Stimulated activated naive B cell treated with anti-CD40 and anti-IgM and Interleukin-4, amounts not matched to agents 10 μg/mL and 1 μg/mL and 100 μg/mL, for 72 hours (primary cell): ENCODE measurements around the gene RYR3.
A peak's percentile ranks its signal among the peaks of the same experiment; 100 is the strongest.

ENCODE experiments used
- ATAC-seq, 2 donors: fragments of 150-1000 bp; cut with Tn5 transposase; replicated peaks; 2 replicates each; pipeline ENCODE4 v1.10.0; 2021; ENCODE audit warnings: moderate library complexity in 1 of 2
- DNase-seq: peaks from one replicate; pipeline ENCODE4 v3.0.0; 2021
- H3K27ac Mint-ChIP-seq: one replicate; pipeline ENCODE4 v1.8.0; 2022; ENCODE audit warnings: mild to moderate bottlenecking, mixed read lengths
- H3K27me3 Mint-ChIP-seq, 2 donors: one replicate each; pipeline ENCODE4 v1.8.0; 2022; ENCODE audit warnings: mixed read lengths in 2 of 2
- H3K36me3 Mint-ChIP-seq, 2 donors: one replicate each; pipeline ENCODE4 v1.8.0; 2022; ENCODE audit warnings: mixed read lengths in 2 of 2, mild to moderate bottlenecking in 1 of 2
- H3K4me1 Mint-ChIP-seq, 2 donors: one replicate each; pipeline ENCODE4 v1.8.0; 2022; ENCODE audit warnings: mixed read lengths in 2 of 2, mild to moderate bottlenecking in 1 of 2
- H3K4me3 Mint-ChIP-seq, 2 donors: one replicate each; pipeline ENCODE4 v1.8.0; 2022; ENCODE audit warnings: mild to moderate bottlenecking in 2 of 2, mixed read lengths in 2 of 2, moderate library complexity in 1 of 2
- H3K9me3 Mint-ChIP-seq, 2 donors: one replicate each; pipeline ENCODE4 v1.8.0; 2022; ENCODE audit warnings: mixed read lengths in 2 of 2, mild to moderate bottlenecking in 1 of 2

Gene RYR3

GRCh38 chr15:33677238-33677830, 366.6 kb downstream of the RYR3 start:
- Mint-ChIP-seq H3K27me3 (peaks cover 26 to 42% of the 10 kb centered on the region in 2 donors), H3K4me1 (no peaks in the 10 kb centered on the region), H3K36me3 (no peaks in the 10 kb centered on the region), H3K9me3 (no peaks in the 10 kb centered on the region), H3K27ac (no peak overlapping the region), H3K4me3 (no peak overlapping the region)
- no peak for DNase-seq
- no peak for ATAC-seq

GRCh38 chr15:33678176-33678575, 367.4 kb downstream of the RYR3 start:
- Mint-ChIP-seq H3K27me3 (peaks cover 26 to 42% of the 10 kb centered on the region in 2 donors), H3K36me3 (no peaks in the 10 kb centered on the region), H3K4me1 (no peaks in the 10 kb centered on the region), H3K27ac (no peak overlapping the region), H3K4me3 (no peak overlapping the region), H3K9me3 (no peaks in the 10 kb centered on the region)
- ATAC-seq (no peak), DNase-seq (no peak)

- Mint-ChIP-seq H3K9me3 (no peaks in the 10 kb centered on the region), H3K4me1 (no peaks in the 10 kb centered on the region), H3K36me3 (no peaks in the 10 kb centered on the region), H3K4me3 (no peak overlapping the region), H3K27me3 (peaks cover 26 to 42% of the 10 kb centered on the region in 2 donors), H3K27ac (no peak overlapping the region)
- DNase-seq (no peak), ATAC-seq (no peak)
These were observed 367.8 kb downstream of the RYR3 start for GRCh38 chr15:33678602-33679001.

GRCh38 chr15:33679061-33679460, 368.3 kb downstream of the RYR3 start:
- Mint-ChIP-seq H3K27me3 (peaks cover 22 to 38% of the 10 kb centered on the region in 2 donors), H3K4me1 (no peaks in the 10 kb centered on the region), H3K4me3 (no peak overlapping the region), H3K36me3 (no peaks in the 10 kb centered on the region), H3K27ac (no peak overlapping the region), H3K9me3 (no peaks in the 10 kb centered on the region)
- ATAC-seq (no peak), DNase-seq (no peak)

GRCh38 chr15:33680336-33680735, 369.6 kb downstream of the RYR3 start:
- no peaks in the 10 kb centered on the region for H3K4me1 Mint-ChIP-seq
- ATAC-seq (no peak), DNase-seq (no peak)
- no peaks in the 10 kb centered on the region for H3K9me3 Mint-ChIP-seq
- no peak overlapping the region for H3K4me3 Mint-ChIP-seq
- H3K36me3 Mint-ChIP-seq = no peaks in the 10 kb centered on the region
- no peak overlapping the region for H3K27ac Mint-ChIP-seq
- peaks cover 18 to 37% of the 10 kb centered on the region in 2 donors for H3K27me3 Mint-ChIP-seq

- DNase-seq = no peak
- ATAC-seq = no peak
- Mint-ChIP-seq H3K27ac (no peak overlapping the region), H3K27me3 (peaks cover 0 to 6% of the 10 kb centered on the region in 2 donors), H3K4me3 (no peak overlapping the region), H3K9me3 (no peaks in the 10 kb centered on the region), H3K4me1 (no peaks in the 10 kb centered on the region), H3K36me3 (no peaks in the 10 kb centered on the region)
These were observed 382.5 kb downstream of the RYR3 start for GRCh38 chr15:33693166-33693800.

- Mint-ChIP-seq H3K4me3 (no peak overlapping the region), H3K4me1 (peaks cover 0 to 4% of the 10 kb centered on the region in 2 donors), H3K27ac (no peak overlapping the region), H3K36me3 (no peaks in the 10 kb centered on the region), H3K27me3 (peaks cover 10% of the 10 kb centered on the region in 2 donors), H3K9me3 (no peaks in the 10 kb centered on the region)
- ATAC-seq (no peak), DNase-seq (no peak)
These were observed 387.4 kb downstream of the RYR3 start for GRCh38 chr15:33698126-33698525.

GRCh38 chr15:33699145-33699544, 388.4 kb downstream of the RYR3 start:
- H3K27me3 Mint-ChIP-seq = peaks cover 6 to 10% of the 10 kb centered on the region in 2 donors
- H3K36me3 Mint-ChIP-seq = no peaks in the 10 kb centered on the region
- no peak overlapping the region for H3K4me3 Mint-ChIP-seq
- ATAC-seq (no peak), DNase-seq (no peak)
- no peak overlapping the region for H3K27ac Mint-ChIP-seq
- no peaks in the 10 kb centered on the region for H3K9me3 Mint-ChIP-seq
- peaks cover 0 to 4% of the 10 kb centered on the region in 2 donors for H3K4me1 Mint-ChIP-seq

GRCh38 chr15:33699691-33700447, 389.1 kb downstream of the RYR3 start:
- Mint-ChIP-seq H3K27me3 (peaks cover 6 to 10% of the 10 kb centered on the region in 2 donors), H3K27ac (no peak overlapping the region), H3K4me1 (peaks cover 0 to 4% of the 10 kb centered on the region in 2 donors), H3K36me3 (no peaks in the 10 kb centered on the region), H3K4me3 (no peak overlapping the region), H3K9me3 (no peaks in the 10 kb centered on the region)
- ATAC-seq (no peak), DNase-seq (no peak)

- peak; percentile 90 to 95 for ATAC-seq
These were observed 390.0 kb downstream of the RYR3 start for GRCh38 chr15:33700695-33701303.

GRCh38 chr15:33701304-33701696, 390.5 kb downstream of the RYR3 start:
- H3K36me3 Mint-ChIP-seq = no peaks in the 10 kb centered on the region
- DNase-seq (no peak), ATAC-seq (no peak)
- no peak overlapping the region for H3K27ac Mint-ChIP-seq
- no peaks in the 10 kb centered on the region for H3K9me3 Mint-ChIP-seq
- peaks cover 0 to 4% of the 10 kb centered on the region in 2 donors for H3K4me1 Mint-ChIP-seq
- H3K4me3 Mint-ChIP-seq = no peak overlapping the region
- peaks cover 6 to 10% of the 10 kb centered on the region in 2 donors for H3K27me3 Mint-ChIP-seq

More at GRCh38 chr15:33700695-33701303, 390.0 kb downstream of the RYR3 start:
- Mint-ChIP-seq H3K4me3 (no peak overlapping the region), H3K36me3 (no peaks in the 10 kb centered on the region), H3K27ac (peak overlapping the region; percentile 60), H3K27me3 (peaks cover 6 to 10% of the 10 kb centered on the region in 2 donors), H3K4me1 (peaks cover 0 to 4% of the 10 kb centered on the region in 2 donors), H3K9me3 (no peaks in the 10 kb centered on the region)
- peak; percentile 60 for DNase-seq

GRCh38 chr15:33706173-33706572, 395.4 kb downstream of the RYR3 start:
- Mint-ChIP-seq H3K4me1 (no peaks in the 10 kb centered on the region), H3K9me3 (peaks cover 4 to 10% of the 10 kb centered on the region in 2 donors), H3K27me3 (peaks cover 0 to 3% of the 10 kb centered on the region in 2 donors), H3K4me3 (no peak overlapping the region), H3K36me3 (peaks cover 0 to 3% of the 10 kb centered on the region in 2 donors), H3K27ac (no peak overlapping the region)
- no peak for ATAC-seq
- no peak for DNase-seq

- H3K4me1 Mint-ChIP-seq = peaks cover 0 to under 1% of the 10 kb centered on the region in 2 donors
- DNase-seq (no peak), ATAC-seq (no peak)
- H3K4me3 Mint-ChIP-seq = no peak overlapping the region
- peaks cover 0 to 3% of the 10 kb centered on the region in 2 donors for H3K36me3 Mint-ChIP-seq
- H3K27me3 Mint-ChIP-seq = peaks cover 6 to 7% of the 10 kb centered on the region in 2 donors
- H3K9me3 Mint-ChIP-seq = peaks cover 6 to 15% of the 10 kb centered on the region in 2 donors
- H3K27ac Mint-ChIP-seq = no peak overlapping the region
These were observed 400.0 kb downstream of the RYR3 start for GRCh38 chr15:33710748-33711147.

GRCh38 chr15:33716025-33716424, 405.3 kb downstream of the RYR3 start:
- Mint-ChIP-seq H3K9me3 (peaks cover 1 to 5% of the 10 kb centered on the region in 2 donors), H3K4me1 (peaks cover 0 to 4% of the 10 kb centered on the region in 2 donors), H3K27me3 (peaks cover 7 to 9% of the 10 kb centered on the region in 2 donors), H3K27ac (no peak overlapping the region), H3K36me3 (no peaks in the 10 kb centered on the region), H3K4me3 (no peak overlapping the region)
- ATAC-seq (peak; percentile 45 to 76), DNase-seq (no peak)
